Pons (tissue), 1 donor: ENCODE measurements around the gene MECR.
"Not testable (repeated sequence)": the region's sequence is repeated elsewhere in the genome, so short reads cannot be mapped to it uniquely, and the experiment has no call there.

ENCODE experiments used
- DNase-seq: peaks from one replicate; pipeline ENCODE4 v3.0.0-alpha.2; 2016; ENCODE audit warnings: low spot score

MECR gene

GRCh38 chr1:29235955-29236711 lies 5.4 kb upstream of the MECR start, which contains the start of gene PTPRU:
Gene PTPRU, plus strand, starts transcription at chr1:29236522. Its CDS starts 123 bp downstream, at chr1:29236645.
- DNase-seq: no peak

DNA sequence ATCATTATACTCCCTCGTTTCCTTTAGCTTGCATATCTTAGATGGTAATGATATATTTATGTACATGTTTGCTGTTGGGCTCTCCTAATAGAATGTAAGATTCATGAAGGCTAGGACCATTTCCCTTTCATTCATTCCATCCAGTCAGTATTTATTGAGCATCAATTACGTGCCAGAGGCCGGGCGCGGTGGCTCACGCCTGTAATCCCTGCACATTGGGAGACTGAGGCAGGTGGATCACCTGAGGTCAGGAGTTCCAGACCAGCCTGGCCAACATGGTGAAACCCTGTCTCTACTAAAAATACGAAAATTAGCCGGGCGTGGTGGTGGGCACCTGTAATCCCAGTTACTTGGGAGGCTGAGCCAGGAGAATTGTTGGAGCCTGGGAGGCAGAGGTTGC lies 4.1 kb upstream of the MECR start:
- not testable (repeated sequence) for DNase-seq

DNA sequence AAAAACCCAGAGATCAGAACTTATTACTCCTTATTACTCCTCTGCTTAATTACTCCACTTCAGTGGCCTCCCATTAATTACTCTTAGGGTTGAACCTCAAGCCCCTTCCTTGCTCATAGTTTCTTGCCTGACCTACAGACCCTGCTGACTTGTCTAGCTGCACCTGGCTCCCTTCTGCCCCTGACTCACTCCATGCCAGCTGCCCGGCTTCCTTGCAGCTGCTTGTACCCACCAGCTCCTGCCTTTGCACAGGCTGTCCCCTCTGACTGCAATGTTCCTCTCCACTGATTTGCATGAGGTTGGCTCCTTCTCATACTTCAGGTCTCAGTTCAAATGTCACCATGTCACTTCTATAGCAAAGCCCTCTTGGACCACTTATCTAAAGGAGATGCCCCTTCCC lies 3.7 kb upstream of the MECR start:
- no peak for DNase-seq

DNA sequence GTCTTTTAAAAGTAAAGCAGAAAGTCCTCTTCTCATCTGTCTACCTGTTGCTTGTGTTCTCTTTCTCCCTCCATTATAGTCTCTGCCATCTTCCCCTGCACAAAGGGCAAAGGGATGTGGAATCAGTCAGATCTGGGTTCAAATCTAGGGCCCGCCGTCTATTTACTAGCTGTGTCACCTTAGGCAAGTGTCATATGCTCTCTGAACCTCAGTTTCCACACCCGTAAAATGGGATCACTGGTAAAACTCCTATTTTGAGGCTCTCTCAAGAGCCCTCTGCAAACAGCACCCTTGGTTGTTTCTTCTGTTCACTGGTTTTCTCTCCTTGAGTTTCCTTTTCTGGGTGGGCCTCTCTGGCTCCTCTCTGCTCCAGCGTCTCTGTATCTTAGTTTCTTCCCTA lies 3.0 kb upstream of the MECR start:
- DNase-seq: no peak

DNA sequence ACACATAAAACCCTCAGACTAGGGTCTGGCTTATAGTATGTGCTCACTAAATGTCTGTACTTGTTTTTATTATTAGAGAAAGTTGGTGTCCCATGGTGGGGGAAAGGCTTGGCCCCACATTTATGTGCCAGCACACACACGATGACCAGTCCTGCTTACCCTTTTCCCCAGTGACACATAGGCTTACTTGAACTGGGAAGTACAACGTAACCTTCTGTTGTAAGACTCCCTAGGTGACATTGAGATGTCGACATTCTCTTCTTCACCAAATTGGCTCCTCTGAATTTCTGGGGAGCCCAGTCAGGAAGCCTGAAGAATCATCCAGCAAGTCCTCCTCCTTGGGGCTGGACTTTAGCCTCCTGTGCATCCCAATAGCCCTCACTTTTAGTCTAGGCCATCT lies 1.7 kb upstream of the MECR start:
- no peak for DNase-seq

DNA sequence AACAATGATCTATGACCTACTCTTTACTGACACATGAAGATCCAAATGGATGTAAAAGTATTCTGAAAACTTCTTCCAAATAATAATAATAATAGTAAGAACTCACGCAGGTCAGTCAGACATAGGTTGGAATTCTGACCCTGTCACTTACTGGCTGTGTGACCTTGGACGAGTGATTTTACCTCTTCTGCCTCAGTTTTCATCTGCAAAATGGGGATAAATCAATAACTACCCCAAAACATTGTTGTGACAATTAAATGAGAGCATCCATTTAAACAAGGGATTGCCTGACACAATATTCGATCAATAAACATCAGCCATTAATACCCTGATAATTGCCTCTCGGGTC lies 556 bp downstream of the MECR start:
- no peak for DNase-seq

- DNase-seq: no peak
These were observed 3.2 kb downstream of the MECR start for GRCh38 chr1:29227511-29227910.

- DNase-seq: no peak
These were observed 5.4 kb downstream of the MECR start for GRCh38 chr1:29225361-29225760.

DNA sequence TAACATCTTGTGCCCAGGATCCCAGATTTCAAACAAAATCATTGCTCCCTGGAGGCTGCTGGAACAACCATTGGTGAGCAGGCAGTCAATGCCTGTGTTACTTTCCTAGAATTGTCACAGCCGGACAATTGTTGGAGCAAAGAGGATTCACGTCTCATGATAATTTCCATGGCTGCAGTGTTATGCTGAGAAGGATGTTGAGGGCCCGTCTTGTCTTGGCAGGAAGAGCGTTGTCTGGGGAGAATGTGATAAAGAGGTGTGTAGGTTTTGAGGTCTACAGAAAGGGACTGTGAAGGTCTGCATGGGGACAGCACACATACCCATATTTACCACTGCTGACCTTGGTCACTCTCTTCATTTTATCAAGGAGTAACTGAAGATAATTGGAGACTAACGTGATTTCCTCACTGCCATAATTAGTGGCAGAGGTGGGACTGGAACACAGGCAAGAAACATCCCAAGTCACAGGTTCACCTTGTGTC lies 6.3 kb downstream of the MECR start:
- DNase-seq: no peak

DNA sequence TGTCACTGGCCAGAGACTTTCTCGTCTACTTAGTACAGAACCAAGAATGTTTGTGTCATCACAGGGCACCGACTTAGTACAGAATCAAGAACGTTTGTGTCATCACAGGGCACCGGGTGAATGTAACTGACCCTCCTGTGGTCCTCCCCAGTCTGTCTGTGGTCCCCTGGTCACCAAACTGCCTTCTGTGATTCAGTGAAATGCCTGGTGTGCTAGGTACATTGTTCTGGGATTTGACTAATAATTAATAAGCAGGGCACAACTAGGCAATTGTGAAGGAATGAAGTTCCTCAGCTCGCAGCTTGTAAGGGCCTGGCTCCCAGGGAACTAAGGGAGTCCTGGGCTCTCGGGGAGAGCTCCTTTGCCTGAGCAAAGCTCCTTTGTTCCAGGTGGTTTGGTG lies 7.2 kb downstream of the MECR start:
- DNase-seq: no peak

GRCh38 chr1:29222686-29223085 lies 8.0 kb downstream of the MECR start:
- DNase-seq: no peak

- not testable (repeated sequence) for DNase-seq
These were observed 8.5 kb downstream of the MECR start for GRCh38 chr1:29222260-29222659.

- no peak for DNase-seq
These were observed 9.4 kb downstream of the MECR start for GRCh38 chr1:29221296-29221695.

- no peak for DNase-seq
These were observed 12.5 kb downstream of the MECR start for GRCh38 chr1:29218223-29218622.

GRCh38 chr1:29217633-29218032 lies 13.1 kb downstream of the MECR start:
- DNase-seq: no peak

- DNase-seq: no peak
These were observed 17.7 kb downstream of the MECR start for GRCh38 chr1:29213055-29213454.

GRCh38 chr1:29211086-29212030 lies 19.4 kb downstream of the MECR start:
- no peak for DNase-seq

GRCh38 chr1:29210278-29211085 lies 20.3 kb downstream of the MECR start:
- DNase-seq: no peak

GRCh38 chr1:29209173-29209572 lies 21.6 kb downstream of the MECR start:
- DNase-seq: no peak

GRCh38 chr1:29208442-29208841 lies 22.3 kb downstream of the MECR start:
- DNase-seq: no peak

GRCh38 chr1:29202584-29203340 lies 28.0 kb downstream of the MECR start:
- DNase-seq: peak; percentile 96
